Endothelial cell of umbilical vein (primary cell): ENCODE results near the gene GPR161.

Experiments used
- CTCF ChIP-seq, 2 donors: IDR thresholded peaks; 1 replicate in 1 of 2; 2 replicates in 1 of 2; pipeline ENCODE4 v1.5.1; 2011; ENCODE audit warnings: low read length in 2 of 2, mild to moderate bottlenecking in 2 of 2, moderate library complexity in 2 of 2, control low read depth in 1 of 2, inconsistent platforms in 1 of 2, low read depth in 1 of 2; ENCODE audit not compliant: insufficient read depth in 1 of 2; ENCODE audit errors: extremely low read depth in 1 of 2
- EZH2 ChIP-seq: IDR thresholded peaks from 2 replicates; pipeline ENCODE4 v1.6.1; 2012; ENCODE audit warnings: borderline replicate concordance, low read depth, mild to moderate bottlenecking, moderate library complexity, low read length, inconsistent platforms; ENCODE audit not compliant: severe bottlenecking
- FOS ChIP-seq: IDR thresholded peaks from 2 replicates; pipeline ENCODE4 v1.6.1; 2011; ENCODE audit warnings: mild to moderate bottlenecking, low read length, moderate library complexity, borderline replicate concordance; ENCODE audit not compliant: insufficient read depth
- GATA2 ChIP-seq: IDR thresholded peaks from 2 replicates; pipeline ENCODE4 v1.7.0; 2011; ENCODE audit warnings: low read depth, mild to moderate bottlenecking, moderate library complexity, mixed read lengths, low read length; ENCODE audit not compliant: insufficient read length, insufficient read depth
- MYC ChIP-seq: IDR thresholded peaks from one replicate; pipeline ENCODE4 v1.6.1; 2011; ENCODE audit warnings: mild to moderate bottlenecking, low read depth, low read length
- POLR2A ChIP-seq: IDR thresholded peaks from 2 replicates; pipeline ENCODE4 v1.6.1; 2012; ENCODE audit warnings: low read depth, mild to moderate bottlenecking, control low read depth, low read length
- POLR2AphosphoS5 ChIP-seq: IDR thresholded peaks from 2 replicates; pipeline ENCODE4 v1.6.1; 2012; ENCODE audit warnings: low read depth, mild to moderate bottlenecking, control low read depth, low read length, moderate library complexity; ENCODE audit not compliant: insufficient read depth
- TF ChIP-seq, protein P1 (sequence below): IDR thresholded peaks from 2 replicates; pipeline ENCODE4 v1.6.1; 2011; ENCODE audit not compliant: insufficient read depth, insufficient read length

GRCh38 chr1:168155910-168156309, 19.2 kb upstream of the GPR161 start:
- TF ChIP-seq POLR2A: no peak
- no peak for TF ChIP-seq CTCF (IDR thresholded peaks at IDR 0.05; ENCODE audit: extremely low read depth in 1 of 2, insufficient read depth in 1 of 2, low read depth in 1 of 2, low read length in 2 of 2)
- TF ChIP-seq POLR2AphosphoS5: no peak
- no peak for TF ChIP-seq MYC
- no peak for TF ChIP-seq EZH2
- TF ChIP-seq GATA2: no peak
- no peak for TF ChIP-seq FOS
- TF ChIP-seq, protein P1, sequence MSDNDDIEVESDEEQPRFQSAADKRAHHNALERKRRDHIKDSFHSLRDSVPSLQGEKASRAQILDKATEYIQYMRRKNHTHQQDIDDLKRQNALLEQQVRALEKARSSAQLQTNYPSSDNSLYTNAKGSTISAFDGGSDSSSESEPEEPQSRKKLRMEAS: no peak
